Smooth muscle cell (in vitro differentiated cells): ENCODE results near the gene PLPP7. TPM values are rescaled to one million over a fixed set of nuclear protein-coding genes. Genes with fewer than 3 reads are reported as not detected.
"Not testable (repeated sequence)": the region's sequence is repeated elsewhere in the genome, so short reads cannot be mapped to it uniquely, and the experiment has no call there.

Experiments
- DNase-seq: peaks from one replicate; lab custom pipeline; 2025; ENCODE audit not compliant: unreplicated experiment; lab: John Stamatoyannopoulos, UW
- H2AFZ ChIP-seq: fragments of 200-600 bp; sonication (generic); 2 replicates; pipeline ENCODE4 v1.6.0; 2016; ENCODE audit warnings: antibody characterized with exemption, low read depth, mild to moderate bottlenecking
- H3F3A ChIP-seq: fragments of 200-600 bp; sonication (generic); 2 replicates; pipeline ENCODE4 v1.6.0; 2017; ENCODE audit warnings: antibody characterized with exemption, low read depth
- H3K27ac ChIP-seq: fragments of 200-600 bp; sonication (generic); 2 replicates; pipeline ENCODE4 v1.5.1; 2016; ENCODE audit warnings: low read depth, mild to moderate bottlenecking
- H3K27me3 ChIP-seq: fragments of 200-600 bp; sonication (generic); 2 replicates; pipeline ENCODE4 v1.6.1; 2016; ENCODE audit warnings: low read depth, mild to moderate bottlenecking
- H3K36me3 ChIP-seq: fragments of 200-600 bp; sonication (generic); 2 replicates; pipeline ENCODE4 v1.5.1; 2016; ENCODE audit warnings: low read depth
- H3K4me1 ChIP-seq: fragments of 200-600 bp; sonication (generic); 2 replicates; pipeline ENCODE4 v1.5.1; 2016; ENCODE audit warnings: low read depth
- H3K4me2 ChIP-seq: fragments of 200-600 bp; sonication (generic); 2 replicates; pipeline ENCODE4 v1.6.0; 2016; ENCODE audit warnings: mild to moderate bottlenecking
- H3K4me3 ChIP-seq: fragments of 200-600 bp; sonication (generic); 2 replicates; pipeline ENCODE4 v1.5.1; 2016; ENCODE audit warnings: mild to moderate bottlenecking
- H3K79me2 ChIP-seq: fragments of 200-600 bp; sonication (generic); 2 replicates; pipeline ENCODE4 v1.6.0; 2016; ENCODE audit warnings: low read depth, mild to moderate bottlenecking
- H3K9ac ChIP-seq: fragments of 200-600 bp; sonication (generic); 2 replicates; pipeline ENCODE4 v1.6.0; 2016; ENCODE audit warnings: low read depth
- H3K9me3 ChIP-seq: fragments of 200-600 bp; sonication (generic); replicated peaks from 2 replicates; pipeline ENCODE4 v1.5.1; 2016; ENCODE audit warnings: low read depth
- H4K20me1 ChIP-seq: fragments of 200-600 bp; sonication (generic); 2 replicates; pipeline ENCODE4 v1.6.0; 2016; ENCODE audit warnings: low read depth
- CTCF ChIP-seq: fragments of 200-600 bp; sonication (generic); IDR thresholded peaks from 2 replicates; pipeline ENCODE4 v1.5.1; 2017; ENCODE audit warnings: borderline replicate concordance, mild to moderate bottlenecking, antibody characterized with exemption; ENCODE audit not compliant: insufficient read depth, poor library complexity, severe bottlenecking
- WGBS: methylation state at CpG from one replicate; pipeline ENCODE4 v1.1.7; 2016; ENCODE audit warnings: low lambda C conversion rate; 5-methylcytosine and 5-hydroxymethylcytosine counted together
- polyA plus RNA-seq: library from polyadenylated mRNA; unstranded; fragments of >200 nt; fragmentation: Nextera tagmentation; extraction: Ambion mirVana; gene quantifications from 2 replicates; pipeline ENCODE4 v1.2.1, GENCODE V29; 2016
- total RNA-seq: library from RNA; depleted of rRNA; stranded (reverse); fragments of >200 nt; gene quantifications from 2 replicates; pipeline ENCODE4 v1.2.3, GENCODE V29; 2014

Gene PLPP7
- total and polyA plus RNA-seq, 2 experiments from 2014 or later, result 3.3 to 4.2 TPM

GRCh38 chr9:131334629-131335367, 45.3 kb downstream of the PLPP7 start:
- Histone ChIP-seq H4K20me1 (no peaks in the 10 kb centered on the region), H3K4me3 (no peak overlapping the region), H3K27me3 (no peaks in the 10 kb centered on the region), H3K36me3 (no peaks in the 10 kb centered on the region), H2AFZ (peak overlapping the region; percentile 61), H3K79me2 (no peaks in the 10 kb centered on the region), H3K27ac (peak overlapping the region; percentile 16), H3K9me3 (no peaks in the 10 kb centered on the region), H3K4me1 (peaks cover 6% of the 10 kb centered on the region), H3F3A (no peaks in the 10 kb centered on the region), H3K9ac (no peak overlapping the region), H3K4me2 (peak overlapping the region; percentile 43)
- DNase-seq, result peak; percentile 18
- WGBS, result 38% methylated on average over 13 of the region's 13 CpGs
- TF ChIP-seq CTCF, result no peak

- Histone ChIP-seq H2AFZ (peak overlapping the region; percentile 61), H3K79me2 (no peaks in the 10 kb centered on the region), H3K4me1 (peaks cover 6% of the 10 kb centered on the region), H4K20me1 (no peaks in the 10 kb centered on the region), H3K9ac (no peak overlapping the region), H3K9me3 (no peaks in the 10 kb centered on the region), H3K4me3 (no peak overlapping the region), H3K36me3 (no peaks in the 10 kb centered on the region), H3K4me2 (no peak overlapping the region), H3K27ac (no peak overlapping the region), H3F3A (no peaks in the 10 kb centered on the region), H3K27me3 (no peaks in the 10 kb centered on the region)
- no peak for TF ChIP-seq CTCF
- no peak for DNase-seq
- WGBS, result 90% methylated on average over 4 of the region's 4 CpGs
These were observed 45.8 kb downstream of the PLPP7 start for GRCh38 chr9:131335368-131335755.

- H3K4me2 ChIP-seq, result no peak overlapping the region
- H3K27me3 ChIP-seq, result no peaks in the 10 kb centered on the region
- WGBS, result 92% methylated on average over 16 of the region's 16 CpGs
- H3K36me3 ChIP-seq, result no peaks in the 10 kb centered on the region
- no peak overlapping the region for H3K9ac ChIP-seq
- H3K79me2 ChIP-seq, result no peaks in the 10 kb centered on the region
- no peak overlapping the region for H3K27ac ChIP-seq
- H3K9me3 ChIP-seq, result no peaks in the 10 kb centered on the region
- H4K20me1 ChIP-seq, result no peaks in the 10 kb centered on the region
- TF ChIP-seq CTCF, result no peak
- DNase-seq, result no peak
- no peaks in the 10 kb centered on the region for H3F3A ChIP-seq
- H2AFZ ChIP-seq, result no peak overlapping the region
- H3K4me3 ChIP-seq, result no peak overlapping the region
- peaks cover 6% of the 10 kb centered on the region for H3K4me1 ChIP-seq
These were observed 47.8 kb downstream of the PLPP7 start for GRCh38 chr9:131337131-131337848.

- not testable (repeated sequence) for H3K4me2 ChIP-seq, H3K36me3 ChIP-seq, H2AFZ ChIP-seq, H3K27ac ChIP-seq, H3K9me3 ChIP-seq, H3K9ac ChIP-seq, H3K27me3 ChIP-seq, DNase-seq, H4K20me1 ChIP-seq, H3F3A ChIP-seq, H3K4me3 ChIP-seq, H3K4me1 ChIP-seq, H3K79me2 ChIP-seq
- 94% methylated on average over 5 of the region's 5 CpGs for WGBS
These were observed 49.7 kb downstream of the PLPP7 start for GRCh38 chr9:131339212-131339611.

GRCh38 chr9:131344931-131345535, 55.5 kb downstream of the PLPP7 start:
- 75% methylated on average over 11 of the region's 11 CpGs for WGBS
- H3K4me1 ChIP-seq, H3K36me3 ChIP-seq, H4K20me1 ChIP-seq, H3F3A ChIP-seq, H3K4me2 ChIP-seq, DNase-seq, H3K27me3 ChIP-seq, H3K9me3 ChIP-seq, H3K4me3 ChIP-seq, H3K79me2 ChIP-seq, H2AFZ ChIP-seq, H3K27ac ChIP-seq, H3K9ac ChIP-seq: not testable (repeated sequence)
